ENCODE measurements around the gene DNMT1.

Gene DNMT1

DNA sequence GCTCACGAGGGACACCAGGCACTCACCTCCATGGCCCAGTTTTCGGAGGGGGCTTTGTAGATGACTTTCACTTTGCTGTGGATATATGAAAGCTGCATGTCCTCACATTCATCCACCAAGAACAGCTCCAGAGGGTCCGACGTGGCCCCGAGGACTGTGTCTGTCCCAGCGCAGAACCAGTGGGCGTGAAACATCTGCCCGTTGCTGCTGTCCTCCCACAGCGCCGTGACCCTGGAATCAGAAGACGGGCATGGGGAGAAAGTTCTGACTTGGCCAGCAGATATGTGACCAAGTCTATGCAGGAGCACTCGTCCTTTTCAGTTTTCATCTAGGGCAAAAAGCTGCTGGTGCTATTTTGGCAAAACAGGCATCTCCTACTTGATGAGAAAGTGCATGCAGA lies 45.3 kb downstream of the DNMT1 start:
- Histone ChIP-seq H3K9ac (ENCODE audit: low read depth, low read length) (no peak overlapping the region), H3K9me3 (ENCODE audit: control insufficient read depth, insufficient read depth, low read length) (no peaks in the 10 kb centered on the region), H3K27me3 (ENCODE audit: control insufficient read depth, insufficient read depth, low read length) (no peaks in the 10 kb centered on the region), H3K4me1 (ENCODE audit: control insufficient read depth, insufficient read depth, low read length) (no peaks in the 10 kb centered on the region), H3K4me3 (ENCODE audit: low read depth, low read length) (no peak overlapping the region), H3K36me3 (ENCODE audit: control insufficient read depth, insufficient read depth, low read length) (peaks cover 74% of the 10 kb centered on the region)

DNA sequence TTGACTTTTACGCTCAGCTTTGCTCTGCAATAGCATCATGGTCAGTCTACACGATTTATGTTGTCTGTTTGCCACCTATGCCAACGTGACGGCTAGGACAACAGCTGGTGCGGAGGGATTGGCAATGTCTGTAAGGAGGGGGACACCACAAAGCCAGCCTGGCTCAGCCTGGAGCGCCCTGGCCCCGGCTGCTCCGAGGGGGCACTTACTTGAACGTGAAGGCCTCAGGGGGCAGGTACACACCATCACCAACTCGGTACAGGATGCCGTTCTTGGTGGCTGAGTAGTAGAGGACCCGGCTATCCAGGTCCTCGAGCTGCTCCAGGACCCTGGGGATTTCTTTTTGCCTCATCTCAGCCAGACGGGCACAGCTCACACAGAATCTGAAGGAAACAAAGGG lies 48.6 kb downstream of the DNMT1 start:
- H3K9ac ChIP-seq (ENCODE audit: low read depth, low read length): no peak overlapping the region
- H3K4me1 ChIP-seq (ENCODE audit: control insufficient read depth, insufficient read depth, low read length): no peaks in the 10 kb centered on the region
- peaks cover 79% of the 10 kb centered on the region for H3K36me3 ChIP-seq (ENCODE audit: control insufficient read depth, insufficient read depth, low read length)
- no peaks in the 10 kb centered on the region for H3K9me3 ChIP-seq (ENCODE audit: control insufficient read depth, insufficient read depth, low read length)
- no peaks in the 10 kb centered on the region for H3K27me3 ChIP-seq (ENCODE audit: control insufficient read depth, insufficient read depth, low read length)
- H3K4me3 ChIP-seq (ENCODE audit: low read depth, low read length): no peak overlapping the region

DNA sequence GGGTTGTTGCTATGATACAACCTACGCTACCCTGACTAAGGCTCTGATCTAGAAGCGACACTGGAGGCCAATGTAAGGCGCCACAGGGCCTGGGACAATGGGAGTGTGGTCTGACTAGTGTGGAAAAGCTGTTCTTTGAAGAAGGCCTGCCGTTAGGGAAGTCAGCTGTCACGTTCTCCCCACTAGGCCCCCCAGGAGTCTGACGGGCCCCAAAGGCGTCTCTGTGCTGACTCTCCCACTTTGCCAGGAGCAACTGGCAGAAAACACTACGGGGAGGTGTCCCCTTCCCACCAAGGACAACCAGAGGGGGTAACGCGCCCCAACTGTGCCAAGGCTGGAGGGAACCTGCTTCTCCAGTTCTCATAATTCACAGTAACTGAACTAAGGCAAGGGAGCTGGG lies 49.7 kb downstream of the DNMT1 start:
- Histone ChIP-seq H3K9ac (ENCODE audit: low read depth, low read length) (no peak overlapping the region), H3K9me3 (ENCODE audit: control insufficient read depth, insufficient read depth, low read length) (no peaks in the 10 kb centered on the region), H3K27me3 (ENCODE audit: control insufficient read depth, insufficient read depth, low read length) (no peaks in the 10 kb centered on the region), H3K36me3 (ENCODE audit: control insufficient read depth, insufficient read depth, low read length) (peaks cover 75% of the 10 kb centered on the region), H3K4me1 (ENCODE audit: control insufficient read depth, insufficient read depth, low read length) (no peaks in the 10 kb centered on the region), H3K4me3 (ENCODE audit: low read depth, low read length) (no peak overlapping the region)

DNA sequence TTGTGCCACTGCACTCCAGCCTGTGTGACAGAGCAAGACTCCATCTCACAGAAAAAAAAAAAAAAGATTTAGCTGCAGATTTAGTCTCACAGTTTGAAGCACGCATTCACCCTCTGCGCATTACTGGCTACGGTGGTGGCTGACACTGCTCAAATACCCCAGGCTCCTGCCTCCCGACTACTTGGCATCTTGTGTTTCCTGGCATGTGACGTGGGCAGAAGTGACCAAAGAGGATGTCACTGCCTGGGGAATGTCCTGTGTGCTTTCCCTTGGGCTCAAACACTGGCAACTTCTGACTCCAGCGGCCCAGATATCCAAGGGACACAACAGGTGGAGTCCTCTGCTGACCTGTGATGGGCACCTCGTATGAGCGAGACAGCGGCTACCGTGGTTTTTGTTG lies 50.4 kb downstream of the DNMT1 start:
- no peaks in the 10 kb centered on the region for H3K4me1 ChIP-seq (ENCODE audit: control insufficient read depth, insufficient read depth, low read length)

DNA sequence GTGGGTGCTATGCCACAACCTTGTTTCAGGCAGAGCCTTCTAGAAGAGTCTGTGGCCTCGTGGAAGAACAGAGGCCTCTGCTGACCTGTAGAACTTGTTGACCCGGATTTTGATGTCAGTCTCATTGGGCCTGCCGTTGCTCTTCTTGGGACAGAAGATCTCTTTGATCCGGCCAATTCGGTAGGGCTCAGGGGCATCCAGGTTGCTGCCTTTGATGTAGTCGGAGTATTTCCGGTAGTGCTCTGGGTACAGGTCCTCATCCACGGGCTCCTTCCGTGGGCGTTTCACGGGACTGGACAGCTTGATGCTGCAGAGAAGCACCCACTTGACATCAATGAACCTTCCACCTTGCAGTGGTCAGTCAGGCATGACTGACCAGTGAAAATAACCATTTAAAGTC lies 51.1 kb downstream of the DNMT1 start:
- peaks cover 77% of the 10 kb centered on the region for H3K36me3 ChIP-seq (ENCODE audit: control insufficient read depth, insufficient read depth, low read length)
- no peak overlapping the region for H3K9ac ChIP-seq (ENCODE audit: low read depth, low read length)
- no peaks in the 10 kb centered on the region for H3K4me1 ChIP-seq (ENCODE audit: control insufficient read depth, insufficient read depth, low read length)
- no peaks in the 10 kb centered on the region for H3K9me3 ChIP-seq (ENCODE audit: control insufficient read depth, insufficient read depth, low read length)
- H3K4me3 ChIP-seq (ENCODE audit: low read depth, low read length): no peak overlapping the region
- no peaks in the 10 kb centered on the region for H3K27me3 ChIP-seq (ENCODE audit: control insufficient read depth, insufficient read depth, low read length)

More for the DNA sequence above, 50.4 kb downstream of the DNMT1 start:
- peaks cover 75% of the 10 kb centered on the region for H3K36me3 ChIP-seq (ENCODE audit: control insufficient read depth, insufficient read depth, low read length)
- no peak overlapping the region for H3K9ac ChIP-seq (ENCODE audit: low read depth, low read length)
- H3K9me3 ChIP-seq (ENCODE audit: control insufficient read depth, insufficient read depth, low read length): no peaks in the 10 kb centered on the region
- no peaks in the 10 kb centered on the region for H3K27me3 ChIP-seq (ENCODE audit: control insufficient read depth, insufficient read depth, low read length)
- H3K4me3 ChIP-seq (ENCODE audit: low read depth, low read length): no peak overlapping the region

DNA sequence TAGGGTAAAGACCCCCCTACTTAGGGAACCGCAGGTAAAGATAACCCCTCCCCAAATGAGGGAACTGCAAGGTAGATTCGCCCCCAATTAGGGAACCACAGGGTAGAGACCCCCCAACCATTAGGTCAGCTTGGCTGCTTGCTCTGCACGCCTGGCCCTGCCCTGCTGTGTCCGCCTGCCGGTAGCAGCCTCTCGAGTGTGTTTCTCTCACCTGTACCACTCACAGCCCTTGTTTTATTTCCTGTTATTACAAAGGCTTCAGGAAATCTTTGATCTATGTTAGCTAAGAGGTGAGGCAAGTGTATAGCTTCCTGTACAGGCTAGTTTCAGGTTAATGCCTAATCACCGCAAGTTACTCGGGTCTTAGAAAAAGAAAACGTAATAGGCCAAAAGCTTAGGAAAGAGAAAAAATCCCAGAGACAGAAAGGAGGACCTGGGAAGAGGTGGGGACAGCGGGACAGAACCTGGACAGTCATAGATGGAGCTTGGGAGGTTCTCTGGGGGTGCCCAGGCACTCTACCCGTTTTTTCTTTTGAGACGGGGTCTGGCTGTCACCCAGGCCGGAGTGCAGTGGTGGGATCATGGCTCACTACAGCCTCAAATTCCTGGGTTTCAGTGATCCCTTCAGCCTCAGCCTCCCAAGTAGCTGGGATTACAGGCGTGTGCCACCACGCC lies 51.9 kb downstream of the DNMT1 start:
- Histone ChIP-seq H3K4me3 (ENCODE audit: low read depth, low read length) (no peak overlapping the region), H3K9ac (ENCODE audit: low read depth, low read length) (no peak overlapping the region), H3K36me3 (ENCODE audit: control insufficient read depth, insufficient read depth, low read length) (peaks cover 83% of the 10 kb centered on the region), H3K4me1 (ENCODE audit: control insufficient read depth, insufficient read depth, low read length) (no peaks in the 10 kb centered on the region), H3K9me3 (ENCODE audit: control insufficient read depth, insufficient read depth, low read length) (no peaks in the 10 kb centered on the region), H3K27me3 (ENCODE audit: control insufficient read depth, insufficient read depth, low read length) (no peaks in the 10 kb centered on the region)

DNA sequence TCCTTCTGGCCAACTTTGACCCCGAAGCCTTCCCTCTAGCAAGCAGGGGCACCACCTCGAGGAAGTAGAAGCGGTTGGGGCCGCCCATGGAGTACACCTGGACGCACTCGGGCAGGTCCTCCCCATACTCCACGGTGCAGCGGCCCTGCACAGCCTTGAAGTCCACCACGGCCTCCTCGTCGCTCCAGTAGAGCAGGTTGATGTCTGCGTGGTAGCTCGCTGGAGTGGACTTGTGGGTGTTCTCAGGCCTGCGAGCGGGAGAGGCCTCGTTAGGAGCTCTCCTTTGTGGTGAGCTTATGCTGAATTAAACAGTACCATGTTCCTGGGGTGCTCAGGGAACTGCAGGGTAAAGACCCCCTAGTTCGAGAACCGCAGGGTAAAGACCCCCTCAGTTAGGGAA lies 52.8 kb downstream of the DNMT1 start:
- Histone ChIP-seq H3K9ac (ENCODE audit: low read depth, low read length) (no peak overlapping the region), H3K36me3 (ENCODE audit: control insufficient read depth, insufficient read depth, low read length) (peaks cover 91% of the 10 kb centered on the region), H3K27me3 (ENCODE audit: control insufficient read depth, insufficient read depth, low read length) (no peaks in the 10 kb centered on the region), H3K9me3 (ENCODE audit: control insufficient read depth, insufficient read depth, low read length) (no peaks in the 10 kb centered on the region), H3K4me3 (ENCODE audit: low read depth, low read length) (no peak overlapping the region), H3K4me1 (ENCODE audit: control insufficient read depth, insufficient read depth, low read length) (no peaks in the 10 kb centered on the region)

DNA sequence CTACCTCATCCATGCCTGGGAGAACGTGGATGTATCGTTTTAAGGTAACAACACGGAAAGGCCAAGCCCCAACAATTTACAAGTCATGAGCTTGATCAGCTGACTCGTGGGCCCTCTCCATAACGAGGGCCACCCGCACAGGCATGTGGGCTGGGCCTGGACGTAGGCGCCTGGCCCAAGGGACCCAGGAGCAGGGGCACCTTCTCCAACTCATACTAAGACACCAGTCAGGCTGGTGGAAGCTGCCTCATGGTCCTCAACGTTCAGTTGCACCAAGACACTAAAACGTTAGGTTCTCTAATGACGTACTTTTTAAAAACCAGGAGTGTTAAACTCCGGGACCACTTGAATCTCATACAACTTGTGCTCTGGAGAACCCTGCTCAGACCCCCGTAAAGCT lies 53.3 kb downstream of the DNMT1 start:
- Histone ChIP-seq H3K4me3 (ENCODE audit: low read depth, low read length) (no peak overlapping the region), H3K27me3 (ENCODE audit: control insufficient read depth, insufficient read depth, low read length) (no peaks in the 10 kb centered on the region), H3K36me3 (ENCODE audit: control insufficient read depth, insufficient read depth, low read length) (peaks cover 89% of the 10 kb centered on the region), H3K4me1 (ENCODE audit: control insufficient read depth, insufficient read depth, low read length) (no peaks in the 10 kb centered on the region), H3K9ac (ENCODE audit: low read depth, low read length) (no peak overlapping the region), H3K9me3 (ENCODE audit: control insufficient read depth, insufficient read depth, low read length) (no peaks in the 10 kb centered on the region)

DNA sequence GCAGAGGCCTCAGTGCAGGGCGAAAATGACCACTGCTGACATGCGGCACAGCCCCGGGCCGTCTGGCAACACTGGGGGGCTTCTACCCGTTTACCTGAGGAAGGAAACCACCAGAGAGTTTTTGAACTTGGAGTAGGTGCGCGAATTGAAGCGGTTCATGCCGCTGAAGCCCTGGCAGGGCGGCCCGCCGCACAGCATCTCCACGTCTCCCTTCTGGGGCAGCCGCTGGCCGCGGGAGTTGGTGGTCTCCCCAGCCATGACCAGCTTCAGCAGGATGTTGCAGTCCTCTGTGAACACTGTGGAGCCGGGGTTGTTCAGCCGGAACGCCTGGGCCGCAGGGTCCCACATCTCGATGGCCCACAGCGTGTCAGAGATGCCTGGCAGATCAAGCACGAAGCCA lies 54.8 kb downstream of the DNMT1 start:
- Histone ChIP-seq H3K27me3 (ENCODE audit: control insufficient read depth, insufficient read depth, low read length) (no peaks in the 10 kb centered on the region), H3K36me3 (ENCODE audit: control insufficient read depth, insufficient read depth, low read length) (peaks cover 88% of the 10 kb centered on the region), H3K9me3 (ENCODE audit: control insufficient read depth, insufficient read depth, low read length) (no peaks in the 10 kb centered on the region), H3K9ac (ENCODE audit: low read depth, low read length) (no peak overlapping the region), H3K4me3 (ENCODE audit: low read depth, low read length) (no peak overlapping the region), H3K4me1 (ENCODE audit: control insufficient read depth, insufficient read depth, low read length) (no peaks in the 10 kb centered on the region)

DNA sequence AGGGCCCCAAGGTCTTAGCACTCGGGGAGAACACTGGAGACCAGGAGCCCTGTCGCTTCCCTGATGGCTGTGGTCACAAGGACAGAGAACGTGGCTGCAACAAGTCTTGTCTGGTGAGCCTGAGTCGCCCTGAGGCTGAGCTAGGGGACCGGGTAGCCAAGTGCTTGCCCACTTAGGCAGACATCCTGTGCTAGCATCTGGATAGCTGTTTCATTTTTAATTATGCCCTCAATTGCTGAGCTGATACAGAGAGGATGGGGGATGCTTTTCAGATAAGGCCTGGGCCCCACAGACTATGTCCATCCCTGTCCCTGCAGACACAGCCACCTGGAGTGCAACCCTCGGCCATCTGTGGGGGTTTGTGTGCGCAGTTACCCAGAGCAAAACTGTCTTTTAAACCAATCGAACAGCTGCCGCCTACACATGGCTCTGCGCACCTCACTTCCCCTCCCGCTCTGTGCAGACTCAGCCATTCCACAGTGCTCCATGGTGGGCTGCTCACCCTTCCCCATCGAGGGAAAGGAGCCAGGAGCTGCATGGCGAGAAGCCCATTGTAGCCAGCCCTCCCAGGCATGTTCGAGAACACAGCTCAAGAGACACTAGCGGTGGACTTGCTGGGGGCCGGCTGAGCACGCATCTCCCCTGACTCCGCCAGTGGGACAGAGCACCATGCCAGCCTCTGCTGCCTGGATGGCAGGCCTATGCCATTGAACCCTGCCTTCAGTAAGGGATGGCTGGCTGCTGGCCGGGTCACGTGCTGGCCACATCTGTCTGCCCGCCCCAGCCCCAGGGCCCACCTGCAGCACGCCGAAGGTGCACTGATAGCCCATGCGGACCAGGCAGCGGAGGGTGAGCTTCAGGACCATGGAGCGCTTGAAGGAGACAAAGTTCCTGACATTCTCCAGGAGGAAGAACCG lies 55.6 kb downstream of the DNMT1 start:
- H3K36me3 ChIP-seq (ENCODE audit: control insufficient read depth, insufficient read depth, low read length): peaks cover 87% of the 10 kb centered on the region
- H3K4me3 ChIP-seq (ENCODE audit: low read depth, low read length): no peak overlapping the region
- no peaks in the 10 kb centered on the region for H3K4me1 ChIP-seq (ENCODE audit: control insufficient read depth, insufficient read depth, low read length)
- no peaks in the 10 kb centered on the region for H3K9me3 ChIP-seq (ENCODE audit: control insufficient read depth, insufficient read depth, low read length)
- no peaks in the 10 kb centered on the region for H3K27me3 ChIP-seq (ENCODE audit: control insufficient read depth, insufficient read depth, low read length)
- H3K9ac ChIP-seq (ENCODE audit: low read depth, low read length): no peak overlapping the region

DNA sequence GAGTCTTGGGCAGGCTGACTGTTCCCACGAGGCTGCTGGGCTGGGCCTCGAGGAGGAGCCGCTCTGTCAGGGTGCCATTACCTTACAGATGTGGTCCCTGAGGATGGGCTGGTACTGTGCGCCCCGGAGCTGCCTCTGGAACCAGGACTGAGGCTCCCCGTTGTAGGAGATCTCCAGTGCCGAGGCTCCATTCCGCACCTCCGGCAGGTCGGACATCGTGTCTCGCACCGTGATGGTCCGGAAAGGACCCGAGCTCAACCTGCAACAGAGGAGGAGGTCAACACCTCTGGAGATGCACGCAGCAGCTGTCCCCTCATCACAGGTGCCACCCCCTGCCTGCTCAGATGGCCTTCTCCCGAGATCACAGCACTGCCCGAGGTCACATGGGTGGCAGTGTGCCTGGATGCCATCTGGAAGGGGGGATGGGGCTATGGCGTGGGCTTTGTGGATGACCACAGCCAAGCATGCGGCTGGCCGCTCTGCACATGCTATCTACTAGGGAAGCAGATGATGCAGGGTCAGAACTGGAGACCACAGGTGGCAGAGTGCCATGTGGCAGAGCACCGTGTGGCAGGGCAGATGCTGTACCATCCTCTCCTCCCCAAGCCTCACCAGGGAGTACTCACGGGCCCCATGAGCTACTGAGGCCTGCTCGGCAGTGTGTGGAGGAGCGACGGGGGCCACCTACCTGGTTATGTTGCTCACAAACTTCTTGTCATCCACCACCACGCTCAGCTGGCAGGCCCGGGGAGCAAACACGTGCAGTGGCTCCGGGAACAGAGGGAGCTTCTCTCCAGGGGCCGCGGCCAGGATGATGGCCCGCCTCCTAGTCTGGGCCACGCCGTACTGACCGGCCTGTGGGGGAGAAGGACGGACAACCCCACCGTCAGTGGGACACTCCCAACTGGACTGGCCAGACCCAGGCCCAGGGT lies 56.7 kb downstream of the DNMT1 start:
- Histone ChIP-seq H3K4me1 (ENCODE audit: control insufficient read depth, insufficient read depth, low read length) (no peaks in the 10 kb centered on the region), H3K9ac (ENCODE audit: low read depth, low read length) (no peak overlapping the region), H3K9me3 (ENCODE audit: control insufficient read depth, insufficient read depth, low read length) (no peaks in the 10 kb centered on the region), H3K36me3 (ENCODE audit: control insufficient read depth, insufficient read depth, low read length) (peaks cover 88% of the 10 kb centered on the region), H3K27me3 (ENCODE audit: control insufficient read depth, insufficient read depth, low read length) (no peaks in the 10 kb centered on the region), H3K4me3 (ENCODE audit: low read depth, low read length) (no peak overlapping the region)
